Sigmoid colon (tissue), 4 donors: ENCODE data around the gene DARS2.

Experiments used
- POLR2A ChIP-seq, 2 donors: fragments of 450-650 bp; IDR thresholded peaks; one replicate each; pipeline ENCODE4 v1.6.1; 2016; ENCODE audit warnings: antibody characterized with exemption in 2 of 2, mild to moderate bottlenecking in 2 of 2, moderate library complexity in 2 of 2
- POLR2AphosphoS5 ChIP-seq, 4 donors: sonication (generic); formaldehyde crosslinking; IDR thresholded peaks; one replicate each; pipeline ENCODE4 v1.6.1; 2017; ENCODE audit warnings: antibody characterized with exemption in 4 of 4
- TF ChIP-seq, protein P1 (sequence below), 4 experiments: fragments of 450-650 bp in 3 of 4; fragments of 200-600 bp in 1 of 4; IDR thresholded peaks; one replicate each; pipeline ENCODE4 v1.5.1; 2016 to 2019; ENCODE audit warnings: antibody characterized with exemption in 4 of 4, mild to moderate bottlenecking in 3 of 4, moderate library complexity in 2 of 4

DNA sequence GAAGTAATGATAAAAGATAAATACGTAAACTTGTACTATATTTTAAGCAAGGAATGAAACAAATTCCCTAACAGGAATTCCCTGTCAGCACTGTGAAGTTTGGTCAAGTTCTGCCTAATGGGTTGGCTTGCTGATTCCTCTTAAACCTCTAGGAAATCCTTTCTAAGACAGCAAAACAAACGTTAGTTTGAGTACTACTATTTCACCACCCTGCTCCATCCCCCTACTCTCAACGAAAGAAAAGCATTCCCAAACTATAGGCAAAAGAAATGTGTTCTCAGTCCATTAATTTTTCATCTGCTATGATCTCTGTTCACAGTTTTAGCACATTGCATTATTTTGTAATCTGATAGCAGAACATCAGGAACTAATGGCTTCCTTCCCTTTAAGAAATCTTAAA is 76.5 kb downstream of the DARS2 start:
- TF ChIP-seq, protein P1, sequence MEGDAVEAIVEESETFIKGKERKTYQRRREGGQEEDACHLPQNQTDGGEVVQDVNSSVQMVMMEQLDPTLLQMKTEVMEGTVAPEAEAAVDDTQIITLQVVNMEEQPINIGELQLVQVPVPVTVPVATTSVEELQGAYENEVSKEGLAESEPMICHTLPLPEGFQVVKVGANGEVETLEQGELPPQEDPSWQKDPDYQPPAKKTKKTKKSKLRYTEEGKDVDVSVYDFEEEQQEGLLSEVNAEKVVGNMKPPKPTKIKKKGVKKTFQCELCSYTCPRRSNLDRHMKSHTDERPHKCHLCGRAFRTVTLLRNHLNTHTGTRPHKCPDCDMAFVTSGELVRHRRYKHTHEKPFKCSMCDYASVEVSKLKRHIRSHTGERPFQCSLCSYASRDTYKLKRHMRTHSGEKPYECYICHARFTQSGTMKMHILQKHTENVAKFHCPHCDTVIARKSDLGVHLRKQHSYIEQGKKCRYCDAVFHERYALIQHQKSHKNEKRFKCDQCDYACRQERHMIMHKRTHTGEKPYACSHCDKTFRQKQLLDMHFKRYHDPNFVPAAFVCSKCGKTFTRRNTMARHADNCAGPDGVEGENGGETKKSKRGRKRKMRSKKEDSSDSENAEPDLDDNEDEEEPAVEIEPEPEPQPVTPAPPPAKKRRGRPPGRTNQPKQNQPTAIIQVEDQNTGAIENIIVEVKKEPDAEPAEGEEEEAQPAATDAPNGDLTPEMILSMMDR (IDR thresholded peaks at IDR 0.05): no peak
- TF ChIP-seq POLR2AphosphoS5 (IDR thresholded peaks at IDR 0.05): no peak
- TF ChIP-seq POLR2A (IDR thresholded peaks at IDR 0.05): no peak
